ENCODE measurements around the gene SFT2D3.

GRCh38 chr2:127672341-127673224, 28.7 kb upstream of the SFT2D3 start:
- no peak for TF ChIP-seq POLR2A (IDR thresholded peaks at IDR 0.05; ENCODE audit: low read length)
- no peak for TF ChIP-seq GATA1 (IDR thresholded peaks at IDR 0.05; ENCODE audit: low read depth, low read length)

All from erythroblast (primary cell).